Fibroblast of pulmonary artery (primary cell): ENCODE results near the gene SYT5.
"Not testable (repeated sequence)": the region's sequence is repeated elsewhere in the genome, so short reads cannot be mapped to it uniquely, and the experiment has no call there.

Experiments used
- DNase-seq: peaks from one replicate; pipeline ENCODE4 v3.0.0-alpha.2; 2010; ENCODE audit warnings: low read depth
- H3K4me3 ChIP-seq: replicated peaks from 2 replicates; pipeline ENCODE4 v1.5.1; 2011; ENCODE audit warnings: low read depth, mild to moderate bottlenecking, control low read depth, low read length, moderate library complexity
- CTCF ChIP-seq: IDR thresholded peaks from 2 replicates; pipeline ENCODE4 v1.5.1; 2011; ENCODE audit warnings: mild to moderate bottlenecking, control low read depth, low read length, inconsistent platforms; ENCODE audit errors: missing control alignments

The SYT5 gene

GRCh38 chr19:55226788-55227187 is 46.7 kb upstream of the SYT5 start:
- no peak overlapping the region for H3K4me3 ChIP-seq
- no peak for DNase-seq
- TF ChIP-seq CTCF = no peak

GRCh38 chr19:55226273-55226672 is 46.2 kb upstream of the SYT5 start:
- H3K4me3 ChIP-seq = no peak overlapping the region
- DNase-seq = no peak
- TF ChIP-seq CTCF = no peak

- H3K4me3 ChIP-seq = no peak overlapping the region
- DNase-seq = no peak
- TF ChIP-seq CTCF = no peak
Observed at GRCh38 chr19:55225415-55225958, 45.4 kb upstream of the SYT5 start.

- not testable (repeated sequence) for DNase-seq
Observed at GRCh38 chr19:55224679-55225414, 44.8 kb upstream of the SYT5 start.

GRCh38 chr19:55224038-55224665 is 44.1 kb upstream of the SYT5 start:
- no peak for DNase-seq
- H3K4me3 ChIP-seq = no peak overlapping the region

More at GRCh38 chr19:55224679-55225414, 44.8 kb upstream of the SYT5 start:
- H3K4me3 ChIP-seq = not testable (repeated sequence)

GRCh38 chr19:55223291-55224037 is 43.4 kb upstream of the SYT5 start:
- DNase-seq = no peak
- no peak for TF ChIP-seq CTCF
- no peak overlapping the region for H3K4me3 ChIP-seq

More at GRCh38 chr19:55224038-55224665, 44.1 kb upstream of the SYT5 start:
- TF ChIP-seq CTCF = no peak

- no peak overlapping the region for H3K4me3 ChIP-seq
- no peak for TF ChIP-seq CTCF
- DNase-seq = no peak
Observed at GRCh38 chr19:55220525-55220924, 40.4 kb upstream of the SYT5 start.
